ENCODE measurements around the gene IMPA2. TPM values are rescaled to one million over a fixed set of nuclear protein-coding genes. Genes with fewer than 3 reads are reported as not detected.

Gene IMPA2
- total and polyA plus RNA-seq, 2 of the 13 experiments (the other 11 are each of a cell fraction or from before 2014, with no cell fraction given) = 37.8 to 71.8 TPM

DNA sequence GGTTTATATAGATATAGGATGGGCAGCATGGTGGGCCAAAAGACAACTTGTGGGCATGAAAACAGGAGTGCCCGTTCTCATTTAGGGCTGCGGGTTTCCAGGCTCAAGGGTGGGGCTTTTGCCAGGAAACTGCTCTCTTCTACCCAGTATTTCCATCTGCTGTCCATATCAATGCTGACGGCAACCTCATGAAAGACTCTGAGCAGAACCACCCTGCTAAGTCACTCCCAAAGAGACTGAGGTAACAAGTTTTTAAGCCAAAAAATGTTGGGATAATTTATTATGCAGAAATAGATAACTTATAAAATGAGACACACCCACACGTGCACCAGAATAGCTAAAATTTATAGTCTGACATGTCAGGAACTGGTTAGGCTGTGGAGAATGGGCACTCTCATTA is 37.1 kb upstream of the IMPA2 start:
- ChIA-PET CTCF (ENCODE audit: low intra/inter-chr PET ratio, low total read pairs) (no interaction called here), POLR2A (interaction anchor here (3.4 to 5.4 kb wide), 2 partner anchors 38 to 50 kb away, joined by 41 to 69 read pairs; partner anchors contain the start of gene IMPA2)
- Histone ChIP-seq H4K20me1 (ENCODE audit: insufficient read depth, low read length) (no peaks in the 10 kb centered on the region), H2AFZ (ENCODE audit: low read length) (no peak overlapping the region), H3K9ac (ENCODE audit: insufficient read depth, low read depth, low read length) (no peak overlapping the region), H3K9me3 (ENCODE audit: low read length) (no peaks in the 10 kb centered on the region), H3K27me3 (ENCODE audit: control insufficient read depth in 1 of 2, insufficient read depth in 2 of 2, low read length in 2 of 2) (no peaks in the 10 kb centered on the region), H3K27ac (ENCODE audit: extremely low read length, insufficient read depth, low read length) (no peak overlapping the region), H3K4me1 (ENCODE audit: insufficient read depth, low read length) (peaks cover 27% of the 10 kb centered on the region), H3K79me2 (ENCODE audit: insufficient read depth, low read length) (no peaks in the 10 kb centered on the region), H3K4me3 (replicated peaks in 1 of 3; ENCODE audit: insufficient read depth in 1 of 3, low read depth in 2 of 3, low read length in 3 of 3) (no peak overlapping the region), H3K4me2 (ENCODE audit: low read depth, low read length) (no peak overlapping the region), H3K36me3 (replicated peaks in 1 of 2; ENCODE audit: control insufficient read depth in 1 of 2, insufficient read depth in 2 of 2, low read length in 2 of 2) (no peaks in the 10 kb centered on the region)
- no peak for ATAC-seq
- intact Hi-C loops (cut with micrococcal nuclease; ENCODE audit: unreplicated experiment) = no loop called here
- 79% methylated on average over 4 of the region's 4 CpGs for WGBS (ENCODE audit: low lambda C conversion rate)
- DNase-seq (ENCODE audit: low spot score) = no peak
- BruUV-seq (replicated peaks) = no TSS peak
- TF ChIP-seq ZSCAN30 (CRISPR knock-in tag; IDR thresholded peaks at IDR 0.05) (no peak), POLR2AphosphoS5 (IDR thresholded peaks at IDR 0.05; ENCODE audit: low read depth, low read length) (no peak), ATAD3A (CRISPR knock-in tag; IDR thresholded peaks at IDR 0.05) (no peak), ZFY (CRISPR knock-in tag; IDR thresholded peaks at IDR 0.05) (no peak)
- TF ChIP-seq, protein P1, sequence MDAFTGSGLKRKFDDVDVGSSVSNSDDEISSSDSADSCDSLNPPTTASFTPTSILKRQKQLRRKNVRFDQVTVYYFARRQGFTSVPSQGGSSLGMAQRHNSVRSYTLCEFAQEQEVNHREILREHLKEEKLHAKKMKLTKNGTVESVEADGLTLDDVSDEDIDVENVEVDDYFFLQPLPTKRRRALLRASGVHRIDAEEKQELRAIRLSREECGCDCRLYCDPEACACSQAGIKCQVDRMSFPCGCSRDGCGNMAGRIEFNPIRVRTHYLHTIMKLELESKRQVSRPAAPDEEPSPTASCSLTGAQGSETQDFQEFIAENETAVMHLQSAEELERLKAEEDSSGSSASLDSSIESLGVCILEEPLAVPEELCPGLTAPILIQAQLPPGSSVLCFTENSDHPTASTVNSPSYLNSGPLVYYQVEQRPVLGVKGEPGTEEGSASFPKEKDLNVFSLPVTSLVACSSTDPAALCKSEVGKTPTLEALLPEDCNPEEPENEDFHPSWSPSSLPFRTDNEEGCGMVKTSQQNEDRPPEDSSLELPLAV (CRISPR knock-in tag; conservative IDR thresholded peaks at IDR 0.05; ENCODE audit: low read depth) = no peak
- TF ChIP-seq, protein P2, sequence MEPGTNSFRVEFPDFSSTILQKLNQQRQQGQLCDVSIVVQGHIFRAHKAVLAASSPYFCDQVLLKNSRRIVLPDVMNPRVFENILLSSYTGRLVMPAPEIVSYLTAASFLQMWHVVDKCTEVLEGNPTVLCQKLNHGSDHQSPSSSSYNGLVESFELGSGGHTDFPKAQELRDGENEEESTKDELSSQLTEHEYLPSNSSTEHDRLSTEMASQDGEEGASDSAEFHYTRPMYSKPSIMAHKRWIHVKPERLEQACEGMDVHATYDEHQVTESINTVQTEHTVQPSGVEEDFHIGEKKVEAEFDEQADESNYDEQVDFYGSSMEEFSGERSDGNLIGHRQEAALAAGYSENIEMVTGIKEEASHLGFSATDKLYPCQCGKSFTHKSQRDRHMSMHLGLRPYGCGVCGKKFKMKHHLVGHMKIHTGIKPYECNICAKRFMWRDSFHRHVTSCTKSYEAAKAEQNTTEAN (CRISPR knock-in tag; conservative IDR thresholded peaks at IDR 0.05) = no peak
- in situ Hi-C loops (cut with HindIII; ENCODE audit: extremely low pct_ligation_motif_present, low pct_unique_long_range_greater_than_20kb) = no loop called here
- FAIRE-seq = no peak

DNA sequence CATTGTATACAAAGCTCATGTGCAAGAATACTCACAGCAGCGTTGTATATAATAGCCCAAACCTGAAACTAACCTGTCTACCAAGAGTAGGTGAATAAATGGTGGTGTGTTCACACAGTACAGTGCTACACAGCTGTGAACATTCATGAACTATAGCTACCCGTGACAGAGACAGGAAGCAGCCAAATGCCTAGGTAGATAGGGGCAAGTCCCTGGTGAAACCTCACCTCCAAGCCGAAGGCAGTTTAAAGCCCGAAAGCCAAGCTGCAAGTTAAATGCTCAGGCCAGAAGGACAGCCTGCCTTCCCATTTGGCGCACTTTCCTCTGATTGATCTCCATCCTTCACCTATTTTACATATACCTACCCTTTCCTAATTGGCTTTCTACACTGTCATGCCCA is 36.5 kb upstream of the IMPA2 start:
- H3K27ac ChIP-seq (ENCODE audit: extremely low read length, insufficient read depth, low read length) = no peak overlapping the region
- no peaks in the 10 kb centered on the region for H4K20me1 ChIP-seq (ENCODE audit: insufficient read depth, low read length)
- H3K4me2 ChIP-seq (ENCODE audit: low read depth, low read length) = no peak overlapping the region
- BruUV-seq (replicated peaks) = no TSS peak
- H3K9ac ChIP-seq (ENCODE audit: insufficient read depth, low read depth, low read length) = no peak overlapping the region
- FAIRE-seq = no peak
- H2AFZ ChIP-seq (ENCODE audit: low read length) = no peak overlapping the region
- H3K9me3 ChIP-seq (ENCODE audit: low read length) = no peaks in the 10 kb centered on the region
- in situ Hi-C loops (cut with HindIII; ENCODE audit: extremely low pct_ligation_motif_present, low pct_unique_long_range_greater_than_20kb) = no loop called here
- H3K4me3 ChIP-seq (replicated peaks in 1 of 3; ENCODE audit: insufficient read depth in 1 of 3, low read depth in 2 of 3, low read length in 3 of 3) = no peak overlapping the region
- DNase-seq (ENCODE audit: low spot score) = no peak
- no peak for ATAC-seq
- CTCF ChIA-PET (ENCODE audit: low intra/inter-chr PET ratio, low total read pairs) = no interaction called here
- no peaks in the 10 kb centered on the region for H3K36me3 ChIP-seq (replicated peaks in 1 of 2; ENCODE audit: control insufficient read depth in 1 of 2, insufficient read depth in 2 of 2, low read length in 2 of 2)
- no peaks in the 10 kb centered on the region for H3K27me3 ChIP-seq (ENCODE audit: control insufficient read depth in 1 of 2, insufficient read depth in 2 of 2, low read length in 2 of 2)
- no peaks in the 10 kb centered on the region for H3K79me2 ChIP-seq (ENCODE audit: insufficient read depth, low read length)
- 70% methylated on average over 5 of the region's 5 CpGs for WGBS (ENCODE audit: low lambda C conversion rate)
- peaks cover 30% of the 10 kb centered on the region for H3K4me1 ChIP-seq (ENCODE audit: insufficient read depth, low read length)
- intact Hi-C loops (cut with micrococcal nuclease; ENCODE audit: unreplicated experiment) = no loop called here
- POLR2A ChIA-PET = interaction anchor here (3.4 to 5.4 kb wide), 2 partner anchors 37 to 49 kb away, joined by 41 to 69 read pairs; partner anchors contain the start of gene IMPA2
- TF ChIP-seq PAWR (CRISPR knock-in tag; IDR thresholded peaks at IDR 0.05; ENCODE audit: borderline replicate concordance) (no peak), YEATS2 (CRISPR knock-in tag; IDR thresholded peaks at IDR 0.05; ENCODE audit: borderline replicate concordance) (no peak), CEBPG (CRISPR knock-in tag; IDR thresholded peaks at IDR 0.05) (no peak), ZBTB21 (CRISPR knock-in tag; IDR thresholded peaks at IDR 0.05) (no peak)
- TF ChIP-seq, protein P3, sequence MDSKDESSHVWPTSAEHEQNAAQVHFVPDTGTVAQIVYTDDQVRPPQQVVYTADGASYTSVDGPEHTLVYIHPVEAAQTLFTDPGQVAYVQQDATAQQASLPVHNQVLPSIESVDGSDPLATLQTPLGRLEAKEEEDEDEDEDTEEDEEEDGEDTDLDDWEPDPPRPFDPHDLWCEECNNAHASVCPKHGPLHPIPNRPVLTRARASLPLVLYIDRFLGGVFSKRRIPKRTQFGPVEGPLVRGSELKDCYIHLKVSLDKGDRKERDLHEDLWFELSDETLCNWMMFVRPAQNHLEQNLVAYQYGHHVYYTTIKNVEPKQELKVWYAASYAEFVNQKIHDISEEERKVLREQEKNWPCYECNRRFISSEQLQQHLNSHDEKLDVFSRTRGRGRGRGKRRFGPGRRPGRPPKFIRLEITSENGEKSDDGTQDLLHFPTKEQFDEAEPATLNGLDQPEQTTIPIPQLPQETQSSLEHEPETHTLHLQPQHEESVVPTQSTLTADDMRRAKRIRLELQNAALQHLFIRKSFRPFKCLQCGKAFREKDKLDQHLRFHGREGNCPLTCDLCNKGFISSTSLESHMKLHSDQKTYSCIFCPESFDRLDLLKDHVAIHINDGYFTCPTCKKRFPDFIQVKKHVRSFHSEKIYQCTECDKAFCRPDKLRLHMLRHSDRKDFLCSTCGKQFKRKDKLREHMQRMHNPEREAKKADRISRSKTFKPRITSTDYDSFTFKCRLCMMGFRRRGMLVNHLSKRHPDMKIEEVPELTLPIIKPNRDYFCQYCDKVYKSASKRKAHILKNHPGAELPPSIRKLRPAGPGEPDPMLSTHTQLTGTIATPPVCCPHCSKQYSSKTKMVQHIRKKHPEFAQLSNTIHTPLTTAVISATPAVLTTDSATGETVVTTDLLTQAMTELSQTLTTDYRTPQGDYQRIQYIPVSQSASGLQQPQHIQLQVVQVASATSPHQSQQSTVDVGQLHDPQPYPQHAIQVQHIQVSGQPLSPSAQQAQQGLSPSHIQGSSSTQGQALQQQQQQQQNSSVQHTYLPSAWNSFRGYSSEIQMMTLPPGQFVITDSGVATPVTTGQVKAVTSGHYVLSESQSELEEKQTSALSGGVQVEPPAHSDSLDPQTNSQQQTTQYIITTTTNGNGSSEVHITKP (CRISPR knock-in tag; IDR thresholded peaks at IDR 0.05; ENCODE audit: low read depth) = no peak
- TF ChIP-seq, protein P4, sequence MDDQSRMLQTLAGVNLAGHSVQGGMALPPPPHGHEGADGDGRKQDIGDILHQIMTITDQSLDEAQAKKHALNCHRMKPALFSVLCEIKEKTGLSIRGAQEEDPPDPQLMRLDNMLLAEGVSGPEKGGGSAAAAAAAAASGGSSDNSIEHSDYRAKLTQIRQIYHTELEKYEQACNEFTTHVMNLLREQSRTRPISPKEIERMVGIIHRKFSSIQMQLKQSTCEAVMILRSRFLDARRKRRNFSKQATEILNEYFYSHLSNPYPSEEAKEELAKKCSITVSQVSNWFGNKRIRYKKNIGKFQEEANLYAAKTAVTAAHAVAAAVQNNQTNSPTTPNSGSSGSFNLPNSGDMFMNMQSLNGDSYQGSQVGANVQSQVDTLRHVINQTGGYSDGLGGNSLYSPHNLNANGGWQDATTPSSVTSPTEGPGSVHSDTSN (CRISPR knock-in tag; IDR thresholded peaks at IDR 0.05; ENCODE audit: borderline replicate concordance) = no peak

All from HepG2 (cell line).